GM12873 (cell line): ENCODE measurements around the gene ADAM22.

Experiments used
- TF ChIP-seq, protein P1 (sequence below): IDR thresholded peaks from 2 replicates; pipeline ENCODE4 v1.5.1; 2012; ENCODE audit warnings: low read depth, mild to moderate bottlenecking, moderate library complexity, low read length, control low read depth; ENCODE audit not compliant: insufficient read depth; ENCODE audit errors: missing control alignments

Gene ADAM22

DNA sequence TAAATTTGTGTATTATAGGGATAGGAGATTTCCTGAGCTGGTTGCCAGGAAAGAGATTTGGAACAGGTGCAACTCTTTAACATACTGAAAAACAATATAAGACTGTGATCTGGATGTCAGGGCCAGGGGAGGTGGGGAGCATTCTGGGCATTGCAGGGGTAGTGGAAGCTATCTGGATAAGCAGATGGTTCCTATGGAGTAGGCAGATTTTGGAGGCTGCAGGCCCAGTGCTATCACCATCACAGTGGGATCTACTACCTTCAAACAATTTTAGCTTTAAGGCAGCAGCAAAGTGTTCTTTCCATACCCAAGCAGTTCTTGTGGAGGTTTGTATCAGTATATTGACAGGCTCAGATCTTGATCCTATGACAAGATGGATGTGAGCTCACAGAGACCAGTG lies 71.1 kb downstream of the ADAM22 start:
- TF ChIP-seq, protein P1, sequence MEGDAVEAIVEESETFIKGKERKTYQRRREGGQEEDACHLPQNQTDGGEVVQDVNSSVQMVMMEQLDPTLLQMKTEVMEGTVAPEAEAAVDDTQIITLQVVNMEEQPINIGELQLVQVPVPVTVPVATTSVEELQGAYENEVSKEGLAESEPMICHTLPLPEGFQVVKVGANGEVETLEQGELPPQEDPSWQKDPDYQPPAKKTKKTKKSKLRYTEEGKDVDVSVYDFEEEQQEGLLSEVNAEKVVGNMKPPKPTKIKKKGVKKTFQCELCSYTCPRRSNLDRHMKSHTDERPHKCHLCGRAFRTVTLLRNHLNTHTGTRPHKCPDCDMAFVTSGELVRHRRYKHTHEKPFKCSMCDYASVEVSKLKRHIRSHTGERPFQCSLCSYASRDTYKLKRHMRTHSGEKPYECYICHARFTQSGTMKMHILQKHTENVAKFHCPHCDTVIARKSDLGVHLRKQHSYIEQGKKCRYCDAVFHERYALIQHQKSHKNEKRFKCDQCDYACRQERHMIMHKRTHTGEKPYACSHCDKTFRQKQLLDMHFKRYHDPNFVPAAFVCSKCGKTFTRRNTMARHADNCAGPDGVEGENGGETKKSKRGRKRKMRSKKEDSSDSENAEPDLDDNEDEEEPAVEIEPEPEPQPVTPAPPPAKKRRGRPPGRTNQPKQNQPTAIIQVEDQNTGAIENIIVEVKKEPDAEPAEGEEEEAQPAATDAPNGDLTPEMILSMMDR: no peak

- TF ChIP-seq, protein P1: no peak
Measured at GRCh38 chr7:88009651-88010050, 75.6 kb downstream of the ADAM22 start.

- TF ChIP-seq, protein P1: no peak
Measured at GRCh38 chr7:88012086-88012485, 78.0 kb downstream of the ADAM22 start.

- TF ChIP-seq, protein P1: no peak
Measured at GRCh38 chr7:88013981-88014380, 79.9 kb downstream of the ADAM22 start.

GRCh38 chr7:88014581-88014980 lies 80.5 kb downstream of the ADAM22 start:
- TF ChIP-seq, protein P1: no peak

GRCh38 chr7:88015309-88015708 lies 81.3 kb downstream of the ADAM22 start:
- TF ChIP-seq, protein P1: no peak

GRCh38 chr7:88018501-88018900 lies 84.5 kb downstream of the ADAM22 start:
- TF ChIP-seq, protein P1: no peak
